Type B pancreatic cell (in vitro differentiated cells): Measurements from ENCODE around the gene CACFD1. TPM values are rescaled to one million over a fixed set of nuclear protein-coding genes. Genes with fewer than 3 reads are reported as not detected.

Experiments
- DNase-seq: peaks from one replicate; pipeline ENCODE4 v3.0.0; 2021; ENCODE audit warnings: mixed read lengths; ENCODE audit not compliant: unreplicated experiment; ENCODE audit errors: extremely low spot score
- H3K27ac Mint-ChIP-seq: 2 replicates; pipeline ENCODE4 v1.8.0; 2021; ENCODE audit warnings: mild to moderate bottlenecking, mixed read lengths
- H3K27me3 Mint-ChIP-seq: 2 replicates; pipeline ENCODE4 v1.8.0; 2021; ENCODE audit warnings: mixed read lengths
- H3K36me3 Mint-ChIP-seq: 2 replicates; pipeline ENCODE4 v1.8.0; 2021; ENCODE audit warnings: mixed read lengths
- H3K4me1 Mint-ChIP-seq: one replicate; pipeline ENCODE4 v1.8.0; 2021; ENCODE audit warnings: mixed read lengths; ENCODE audit not compliant: unreplicated experiment
- H3K4me3 Mint-ChIP-seq: 2 replicates; pipeline ENCODE4 v1.8.0; 2021; ENCODE audit warnings: mild to moderate bottlenecking, mixed read lengths
- H3K9me3 Mint-ChIP-seq: 2 replicates; pipeline ENCODE4 v1.8.0; 2021; ENCODE audit warnings: mixed read lengths
- CTCF ChIP-seq: fragments of 200-600 bp; sonication (generic); conservative IDR thresholded peaks from 2 replicates; pipeline ENCODE4 v1.5.0; 2021; ENCODE audit warnings: antibody characterized with exemption, mild to moderate bottlenecking
- total RNA-seq: library from RNA; stranded (reverse); gene quantifications from 2 replicates; pipeline ENCODE4 v1.2.1, GENCODE V29; 2021; ENCODE audit warnings: low replicate concordance

CACFD1 gene
- total RNA-seq, 1 donor from 2014 or later = 45.6 TPM

GRCh38 chr9:133499892-133500270 lies 40.1 kb downstream of the CACFD1 start:
- no peak overlapping the region for H3K4me3 Mint-ChIP-seq
- no peak overlapping the region for H3K27ac Mint-ChIP-seq
- no peaks in the 10 kb centered on the region for H3K36me3 Mint-ChIP-seq
- TF ChIP-seq CTCF = no peak
- peaks cover 9% of the 10 kb centered on the region for H3K27me3 Mint-ChIP-seq
- H3K9me3 Mint-ChIP-seq = peaks cover 18% of the 10 kb centered on the region
- DNase-seq = no peak
- no peaks in the 10 kb centered on the region for H3K4me1 Mint-ChIP-seq

- Mint-ChIP-seq H3K36me3 (no peaks in the 10 kb centered on the region), H3K4me3 (no peak overlapping the region), H3K27me3 (peaks cover 9% of the 10 kb centered on the region), H3K27ac (no peak overlapping the region), H3K4me1 (no peaks in the 10 kb centered on the region), H3K9me3 (peaks cover 18% of the 10 kb centered on the region)
- DNase-seq = no peak
- no peak for TF ChIP-seq CTCF
These were observed 42.3 kb downstream of the CACFD1 start for GRCh38 chr9:133502112-133502511.

GRCh38 chr9:133505186-133505830 lies 45.5 kb downstream of the CACFD1 start:
- Mint-ChIP-seq H3K27ac (no peak overlapping the region), H3K4me3 (no peak overlapping the region), H3K27me3 (peaks cover 11% of the 10 kb centered on the region), H3K36me3 (no peaks in the 10 kb centered on the region), H3K4me1 (peaks cover 9% of the 10 kb centered on the region), H3K9me3 (peaks cover 18% of the 10 kb centered on the region)
- no peak for TF ChIP-seq CTCF
- DNase-seq = no peak

- Mint-ChIP-seq H3K27ac (no peak overlapping the region), H3K4me1 (peaks cover 9% of the 10 kb centered on the region), H3K27me3 (peaks cover 11% of the 10 kb centered on the region), H3K4me3 (no peak overlapping the region), H3K36me3 (no peaks in the 10 kb centered on the region), H3K9me3 (peaks cover 17% of the 10 kb centered on the region)
- no peak for TF ChIP-seq CTCF
- no peak for DNase-seq
These were observed 46.3 kb downstream of the CACFD1 start for GRCh38 chr9:133505901-133506652.

- no peak overlapping the region for H3K27ac Mint-ChIP-seq
- peaks cover 11% of the 10 kb centered on the region for H3K9me3 Mint-ChIP-seq
- H3K36me3 Mint-ChIP-seq = no peaks in the 10 kb centered on the region
- H3K4me3 Mint-ChIP-seq = no peak overlapping the region
- TF ChIP-seq CTCF = no peak
- peaks cover 9% of the 10 kb centered on the region for H3K4me1 Mint-ChIP-seq
- DNase-seq = no peak
- H3K27me3 Mint-ChIP-seq = peaks cover 11% of the 10 kb centered on the region
These were observed 46.9 kb downstream of the CACFD1 start for GRCh38 chr9:133506653-133507038.
